DMS53 treated with DMSO at 0.1 percent for 48 hours (cell line): ENCODE data around the gene GAK.

Experiments
- DNase-seq: peaks from one replicate; lab custom pipeline; 2025; ENCODE audit not compliant: unreplicated experiment; lab: John Stamatoyannopoulos, UW

GAK gene

DNA sequence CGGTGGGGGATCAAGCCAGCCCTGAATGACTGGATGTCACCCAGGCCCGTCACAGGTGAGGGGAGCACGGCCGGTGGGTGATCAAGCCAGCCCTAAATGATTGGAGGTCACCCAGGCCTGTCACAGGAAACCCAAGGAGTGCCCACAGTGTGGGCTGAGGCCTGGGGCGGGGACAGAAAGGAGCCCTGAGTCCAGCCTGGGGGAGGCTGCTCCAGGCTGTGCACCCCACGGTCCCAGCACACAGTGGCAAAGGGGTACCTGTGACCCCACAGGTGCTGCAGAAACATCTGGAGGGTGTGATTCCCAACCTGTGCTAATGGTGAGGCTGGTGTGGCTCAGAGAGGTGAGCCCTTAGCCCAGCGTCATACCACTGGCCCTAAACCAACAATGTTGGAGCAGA lies 100.0 kb downstream of the GAK start:
- DNase-seq = no peak

GRCh38 chr4:831483-831805 lies 100.7 kb downstream of the GAK start:
- no peak for DNase-seq

GRCh38 chr4:830601-831482 lies 101.3 kb downstream of the GAK start:
- no peak for DNase-seq

- DNase-seq = no peak
These were observed 102.1 kb downstream of the GAK start for GRCh38 chr4:829761-830600.

DNA sequence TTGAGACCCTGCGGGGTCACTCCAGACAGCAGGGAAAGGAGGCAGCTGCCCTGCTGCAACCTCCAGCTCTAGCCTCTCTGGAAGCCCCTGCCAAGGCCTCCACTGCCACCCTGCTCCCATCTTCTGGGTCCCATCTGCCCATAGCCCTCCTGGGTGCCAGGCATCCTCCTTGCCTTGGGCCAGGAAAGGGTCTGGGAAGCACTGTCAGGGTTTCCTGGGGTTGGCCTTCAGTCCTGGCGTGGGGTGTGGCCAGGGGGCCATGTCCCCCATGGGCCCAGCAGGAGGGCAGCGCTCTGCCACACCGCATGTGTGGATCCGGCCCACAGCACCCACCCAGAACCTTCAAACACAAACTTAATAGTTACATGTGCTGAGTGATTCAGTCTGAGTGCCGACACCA lies 102.8 kb downstream of the GAK start:
- no peak for DNase-seq

GRCh38 chr4:828641-829271 lies 103.4 kb downstream of the GAK start:
- DNase-seq = peak; percentile 25

GRCh38 chr4:827209-828081 lies 104.7 kb downstream of the GAK start:
- no peak for DNase-seq

DNA sequence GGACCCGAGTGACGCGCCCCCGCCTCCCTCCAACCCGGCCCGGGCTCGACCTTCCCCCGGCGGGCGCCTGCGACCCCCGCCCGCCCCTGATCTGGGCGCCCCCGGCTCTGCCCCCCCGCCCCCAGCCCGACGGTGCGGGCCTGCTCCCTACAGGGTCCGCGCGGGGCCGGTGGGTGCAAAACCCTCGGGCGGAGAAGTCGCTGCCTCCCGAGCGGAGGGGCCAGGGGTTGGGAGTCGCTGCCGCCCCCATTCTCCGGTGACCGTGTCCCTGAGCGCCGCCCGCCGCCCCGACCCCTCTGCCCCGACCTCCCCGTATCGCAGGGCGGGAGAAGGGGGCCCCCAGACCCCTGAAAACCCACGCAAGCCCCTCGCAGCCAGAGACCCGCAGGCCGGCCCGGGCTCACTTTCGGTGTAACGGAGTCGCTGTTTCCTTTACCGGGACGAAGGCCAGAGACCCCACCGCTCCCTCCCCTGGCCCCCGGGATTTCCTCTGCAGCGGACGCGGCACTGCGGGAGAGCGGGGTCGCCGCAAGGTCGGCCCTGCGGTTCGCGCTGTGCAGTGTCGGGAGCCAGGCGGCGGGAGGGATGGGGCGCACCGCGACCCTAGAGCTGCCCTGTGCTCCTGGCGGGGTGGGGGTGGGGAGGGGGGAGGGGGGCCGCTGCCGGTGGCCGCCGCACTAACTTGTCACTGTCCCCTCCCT lies 105.5 kb downstream of the GAK start:
- DNase-seq = no peak

- peak; percentile 56 for DNase-seq
These were observed 106.2 kb downstream of the GAK start, which contains the start of gene CPLX1 for GRCh38 chr4:825971-826330. TSS of gene CPLX1 (minus strand) at chr4:826129. CDS start at chr4:824522, 1,607 bp downstream.

DNA sequence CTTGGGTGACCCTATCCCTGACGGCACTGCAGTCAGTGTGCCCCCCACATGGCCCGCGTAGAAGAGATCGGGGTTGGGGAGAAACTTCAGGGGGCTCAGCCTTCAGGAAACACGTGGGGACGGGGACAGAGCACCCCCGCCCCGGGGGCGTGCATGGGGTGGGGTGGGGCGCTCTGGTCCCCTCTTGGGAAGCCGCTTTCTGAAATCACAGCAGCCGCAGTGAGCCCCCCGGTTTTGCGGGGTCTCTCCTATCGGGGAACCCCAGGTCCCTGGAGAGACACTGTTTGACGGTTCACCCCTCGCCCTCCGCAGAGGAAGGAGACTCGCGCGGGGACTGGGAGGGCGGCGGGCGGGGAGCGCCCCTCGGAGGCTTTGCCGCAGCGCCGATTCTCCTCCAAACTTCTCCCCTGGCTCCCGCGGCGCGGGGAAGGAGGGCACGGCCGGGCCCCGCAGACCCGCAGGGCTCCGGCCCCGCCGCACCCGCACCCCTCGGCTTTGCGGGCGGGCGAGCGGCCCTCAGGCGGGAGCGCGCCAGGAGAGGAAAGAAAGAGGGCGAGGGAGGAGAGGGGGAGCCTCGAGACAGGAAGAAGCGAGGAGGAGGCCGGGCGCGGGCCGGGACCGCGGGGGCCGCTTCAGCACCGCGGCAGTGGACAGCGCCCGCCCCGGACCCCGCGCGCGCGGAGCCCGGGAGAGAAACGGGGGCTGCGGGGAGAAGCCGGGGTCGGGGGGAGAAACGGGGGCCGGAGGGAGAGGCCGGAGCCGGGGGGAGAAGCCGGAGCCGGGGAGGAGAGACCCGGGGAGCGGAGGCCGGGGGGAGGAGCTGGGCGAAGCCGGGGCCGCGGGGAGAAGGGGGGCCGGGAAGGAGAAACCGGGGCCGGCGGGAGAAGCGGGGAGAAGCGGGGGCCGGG lies 106.8 kb downstream of the GAK start:
- peak; percentile 41 for DNase-seq

- no peak for DNase-seq
These were observed 107.6 kb downstream of the GAK start for GRCh38 chr4:824461-825062.

- DNase-seq = no peak
These were observed 108.2 kb downstream of the GAK start for GRCh38 chr4:823761-824460.

- no peak for DNase-seq
These were observed 108.8 kb downstream of the GAK start for GRCh38 chr4:823176-823760.

DNA sequence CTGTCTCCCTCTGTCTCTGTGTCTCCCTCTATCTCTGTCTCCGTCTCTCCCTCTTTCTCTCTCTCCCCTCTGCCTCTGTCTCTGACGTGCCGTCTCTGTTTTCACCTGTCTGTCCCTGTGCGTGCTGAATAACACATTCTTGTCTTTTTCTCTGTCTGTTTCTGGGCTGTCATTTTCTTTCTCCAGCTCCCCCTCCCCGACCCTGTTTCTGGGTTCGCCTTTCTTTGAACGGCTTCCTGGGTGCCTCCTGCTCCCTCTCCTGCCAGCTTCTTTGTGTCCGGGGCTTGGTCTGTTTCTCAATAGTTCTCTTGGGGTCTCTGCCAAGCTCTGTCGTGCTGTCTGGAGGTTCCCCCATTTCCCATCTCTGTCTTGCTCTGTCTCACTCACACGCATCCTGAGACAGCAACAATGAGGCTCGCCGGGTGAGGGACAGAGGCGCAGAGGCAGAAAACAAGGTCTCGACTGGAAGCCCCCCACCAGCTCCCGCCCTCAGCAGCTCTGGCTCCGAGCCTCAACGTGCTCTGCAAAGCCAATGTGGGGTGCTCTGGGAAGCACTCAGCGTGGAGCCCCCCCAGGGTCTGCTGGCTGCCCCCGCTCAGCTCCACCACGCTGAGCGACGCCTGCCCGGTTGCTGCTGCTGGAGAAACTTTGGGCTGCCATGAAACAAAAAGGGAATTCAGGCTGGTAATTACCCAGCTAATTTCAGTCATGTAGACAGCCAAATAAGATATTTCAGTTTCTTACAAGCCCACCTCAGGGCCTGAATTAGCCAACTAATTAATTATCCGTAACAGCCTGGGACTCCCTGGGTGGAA lies 109.5 kb downstream of the GAK start:
- DNase-seq = no peak

DNA sequence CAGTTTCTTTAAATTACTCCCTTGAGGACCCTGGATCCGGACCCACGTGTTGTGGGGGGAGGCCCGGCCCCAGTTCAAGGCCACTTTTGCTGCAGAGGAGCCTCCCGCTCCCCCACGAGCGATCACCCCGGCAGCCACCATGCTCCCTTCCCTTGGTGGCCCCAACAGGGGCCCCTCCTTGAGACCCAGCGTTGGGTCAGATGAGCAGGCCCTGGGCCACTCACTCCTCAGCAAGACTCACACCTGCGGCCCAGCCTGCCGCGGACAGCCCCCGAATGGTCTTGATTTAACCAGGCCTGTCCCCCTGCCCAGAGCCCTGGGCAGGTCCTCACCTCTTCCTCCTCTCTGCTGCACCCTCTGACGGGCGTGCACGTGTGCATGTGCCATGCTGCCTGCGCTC lies 110.5 kb downstream of the GAK start:
- no peak for DNase-seq

GRCh38 chr4:821181-821591 lies 110.9 kb downstream of the GAK start:
- DNase-seq = no peak
